ENCODE measurements around the gene AKAP12.

AKAP12 gene

DNA sequence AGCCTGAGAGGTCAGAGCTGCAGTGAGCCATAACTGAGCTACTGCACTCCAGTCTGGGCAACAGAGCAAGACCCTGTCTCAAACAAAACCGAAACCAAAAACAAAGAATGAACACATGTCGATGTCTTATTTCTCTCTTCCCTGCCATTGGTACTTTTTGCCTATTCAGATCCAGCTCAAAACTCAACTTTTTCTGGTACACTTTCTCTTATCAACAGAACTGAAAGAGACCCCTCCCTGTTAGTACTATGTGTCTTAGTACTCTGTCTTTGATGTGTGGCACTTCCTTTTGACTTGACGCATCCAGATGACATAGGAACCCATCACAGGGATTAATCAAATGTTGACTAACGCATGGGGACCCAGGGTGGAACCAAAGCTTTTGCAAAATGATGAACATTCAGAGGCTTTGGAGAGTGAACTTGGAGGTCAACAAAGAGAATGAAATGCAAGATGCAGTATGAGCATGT lies 44.8 kb downstream of the AKAP12 start:
- no peak for DNase-seq

DNA sequence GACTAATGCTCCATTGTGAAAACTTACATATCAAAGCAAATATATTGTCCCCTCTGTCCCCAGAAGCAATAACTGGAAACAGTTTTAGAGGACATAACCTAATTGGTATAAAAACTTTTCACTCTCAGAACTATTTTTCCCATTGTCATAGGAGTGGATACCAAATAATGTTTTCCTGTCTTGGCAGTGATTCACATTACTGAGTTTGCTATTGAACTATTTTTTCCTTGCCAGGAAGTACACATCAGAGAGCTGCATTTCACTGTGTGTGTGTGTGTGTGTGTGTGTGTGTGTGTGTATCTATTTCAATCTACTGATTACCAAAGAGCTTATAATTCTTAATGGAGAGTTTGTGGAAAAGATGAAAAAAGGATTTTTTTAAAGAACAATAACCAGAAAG lies 45.4 kb downstream of the AKAP12 start:
- DNase-seq: no peak

GRCh38 chr6:151286214-151286613 lies 46.4 kb downstream of the AKAP12 start:
- DNase-seq: no peak

- no peak for DNase-seq
Measured at GRCh38 chr6:151288712-151289398, 49.1 kb downstream of the AKAP12 start.

GRCh38 chr6:151289399-151290007 lies 49.7 kb downstream of the AKAP12 start:
- no peak for DNase-seq

DNA sequence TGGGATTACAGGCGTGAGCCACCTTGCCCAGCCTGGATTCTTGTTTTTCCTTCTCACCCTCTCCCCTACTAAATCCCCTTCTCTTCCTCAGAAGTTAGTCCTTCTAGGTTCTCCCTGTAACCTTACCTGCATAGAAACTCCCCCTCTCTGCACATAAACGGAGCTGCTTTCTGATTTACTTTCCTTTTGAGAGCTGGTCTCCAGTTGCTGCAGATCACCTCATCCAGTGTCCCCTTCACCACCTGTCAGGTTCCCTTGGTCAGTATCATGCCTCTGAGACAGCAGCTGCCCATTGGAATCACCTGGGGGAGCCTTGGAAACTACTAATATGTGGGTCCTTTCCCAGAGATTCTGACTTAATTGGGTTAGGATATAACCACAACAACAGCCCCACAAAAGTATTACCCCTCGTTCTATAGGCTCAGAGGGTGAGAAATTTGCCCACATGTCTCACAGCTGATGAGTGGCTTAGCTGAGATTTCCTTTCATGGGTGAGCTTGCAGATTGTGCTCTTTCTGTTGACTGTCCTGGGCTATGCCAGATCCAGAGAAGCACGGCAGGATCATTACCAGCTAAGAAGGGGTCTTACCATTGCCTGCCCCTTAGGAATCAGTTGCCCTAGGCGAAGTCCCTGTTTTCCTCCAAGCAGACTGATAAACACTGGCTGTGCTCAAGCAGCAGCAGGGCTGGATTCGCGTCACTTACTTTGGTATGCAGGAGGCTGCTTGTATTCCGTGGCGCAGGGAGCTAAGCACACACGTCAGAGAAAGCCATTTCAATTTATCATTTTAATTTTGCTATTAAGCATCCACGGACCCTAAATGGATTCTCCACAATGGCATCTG lies 51.3 kb downstream of the AKAP12 start:
- DNase-seq: no peak

DNA sequence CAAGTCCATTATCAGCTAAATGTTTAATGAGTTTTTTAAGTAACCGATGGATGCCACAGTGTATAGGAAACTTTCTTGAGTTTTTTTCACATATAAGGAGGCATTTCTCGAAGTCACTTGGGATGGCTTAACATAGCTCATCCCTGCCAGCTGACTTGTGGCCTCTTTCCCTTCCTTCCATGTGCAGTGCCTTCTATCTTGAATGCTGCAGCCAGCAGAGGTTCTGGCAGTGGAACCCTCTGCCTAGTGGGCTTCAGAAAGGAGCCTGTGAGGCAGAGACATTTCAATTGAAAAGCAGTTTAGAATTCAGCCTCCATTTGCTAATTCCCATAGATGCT lies 51.9 kb downstream of the AKAP12 start:
- DNase-seq: no peak

DNA sequence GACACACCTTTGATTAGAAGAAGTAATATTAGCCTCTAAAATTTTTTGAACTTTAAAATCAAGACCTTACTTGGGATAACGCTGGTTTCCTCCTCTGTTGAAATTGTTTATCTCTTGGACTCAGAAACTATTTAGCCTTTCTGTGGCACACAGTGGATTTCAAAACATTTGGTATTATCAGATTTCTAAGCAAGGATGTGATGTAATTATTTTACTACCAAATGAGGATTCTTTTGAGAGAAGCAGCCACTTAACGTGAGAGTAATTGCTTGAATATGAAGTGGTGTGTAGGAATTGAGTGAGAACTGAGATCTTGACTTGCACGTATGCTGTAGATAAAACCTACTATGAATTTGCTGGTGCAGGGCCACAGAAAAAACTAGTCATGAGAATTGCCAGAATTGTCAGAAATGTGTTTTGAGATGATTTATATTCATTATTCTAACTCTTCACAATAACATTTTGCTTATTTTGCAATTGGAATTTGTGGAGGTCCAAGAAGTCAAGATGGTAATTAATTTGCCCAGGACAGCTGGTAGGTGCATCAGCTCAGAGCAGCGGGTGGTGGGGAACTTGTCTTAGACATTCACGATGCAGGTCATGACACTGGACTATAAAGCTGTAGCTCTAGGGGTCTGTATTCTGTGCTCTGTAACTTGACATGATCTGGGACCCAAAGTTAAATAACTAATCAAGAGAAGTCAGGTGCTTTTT lies 53.4 kb downstream of the AKAP12 start:
- DNase-seq: no peak

- DNase-seq: no peak
Measured at GRCh38 chr6:151293688-151294016, 53.9 kb downstream of the AKAP12 start.

DNA sequence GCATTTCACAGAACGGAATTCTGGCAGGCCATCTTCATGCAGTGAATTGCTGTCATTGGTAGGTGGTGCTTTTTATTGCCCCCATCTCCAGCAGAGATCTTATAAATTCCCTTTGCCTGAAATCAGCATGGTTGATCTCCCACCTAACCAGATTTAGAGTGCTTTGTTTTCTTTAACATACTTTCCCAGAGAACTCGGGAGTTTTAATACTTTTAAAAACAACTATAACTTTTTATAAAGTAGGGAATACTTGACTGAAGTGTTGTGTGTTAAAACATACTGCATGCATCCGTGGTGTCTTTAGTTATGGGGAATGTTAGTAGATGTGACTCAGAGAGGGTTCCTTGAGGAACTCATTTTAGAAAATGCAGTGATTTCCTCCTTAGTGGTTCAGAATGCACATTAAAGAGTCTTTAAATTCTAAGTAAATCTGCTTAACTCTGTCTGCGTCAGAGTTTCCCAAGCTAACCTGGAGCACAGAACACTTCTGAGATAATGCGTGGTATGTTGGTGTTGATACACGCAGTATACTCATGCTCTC lies 54.9 kb downstream of the AKAP12 start:
- no peak for DNase-seq

DNA sequence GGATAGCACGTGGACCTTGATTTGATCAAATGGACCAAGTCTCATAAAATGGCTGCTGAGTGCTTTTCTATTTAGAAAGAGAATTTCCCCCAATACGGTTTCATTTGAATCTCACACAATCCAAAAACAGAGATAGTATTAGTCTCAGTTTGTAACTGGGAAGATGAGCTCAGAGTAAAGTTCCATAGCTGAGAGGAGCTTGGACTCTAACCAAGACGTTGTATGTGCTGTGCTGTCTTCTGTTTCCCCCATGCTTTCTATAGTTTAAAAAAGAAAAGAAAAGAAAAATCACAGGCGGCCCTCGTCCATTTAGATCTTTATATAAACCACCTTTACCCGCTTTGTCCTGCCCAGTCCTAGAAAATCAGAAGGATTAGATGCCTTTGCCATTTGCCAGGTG lies 58.1 kb downstream of the AKAP12 start:
- DNase-seq: no peak

DNA sequence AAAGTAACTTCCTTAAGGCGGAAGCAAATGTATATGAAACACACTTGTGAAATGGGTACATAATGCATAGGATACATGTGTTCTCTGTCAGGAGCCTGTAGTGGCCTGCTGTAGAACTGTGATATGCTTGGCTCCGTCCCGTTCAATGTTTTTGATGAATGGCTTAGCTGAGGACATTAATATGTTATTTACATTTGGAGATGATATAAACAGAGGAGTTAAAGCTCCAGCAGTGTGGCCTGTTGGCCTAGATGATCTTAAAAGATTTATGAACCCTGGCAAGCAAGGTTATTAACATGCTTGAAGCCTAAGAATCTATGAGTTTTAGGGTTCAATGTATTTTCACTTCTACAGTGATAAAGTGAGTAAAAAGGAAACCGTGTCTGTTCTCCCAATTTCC lies 59.2 kb downstream of the AKAP12 start:
- DNase-seq: no peak

- DNase-seq: no peak
Measured at GRCh38 chr6:151300267-151300991, 60.7 kb downstream of the AKAP12 start.

- no peak for DNase-seq
Measured at GRCh38 chr6:151301547-151301946, 61.8 kb downstream of the AKAP12 start.

GRCh38 chr6:151303231-151303630 lies 63.5 kb downstream of the AKAP12 start:
- no peak for DNase-seq

GRCh38 chr6:151306269-151306783 lies 66.6 kb downstream of the AKAP12 start:
- no peak for DNase-seq

DNA sequence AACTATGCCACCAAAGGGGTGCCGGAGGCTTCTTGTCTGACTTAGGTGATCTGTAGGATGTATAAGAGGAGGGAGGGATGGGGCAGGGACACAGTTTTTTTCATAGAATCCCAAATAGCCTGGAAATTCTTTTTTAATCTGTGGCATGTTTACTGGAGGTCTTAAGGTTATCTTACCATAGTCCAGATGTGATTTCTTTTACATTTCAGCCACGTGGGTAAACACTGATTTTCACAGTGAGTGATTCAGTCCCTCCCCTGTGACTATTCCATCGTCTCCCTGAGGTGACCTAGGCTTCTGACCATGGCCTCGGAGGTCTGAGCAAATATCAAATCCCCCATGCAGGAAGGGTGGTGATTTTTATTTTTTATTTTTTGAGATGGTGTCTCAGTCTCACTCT lies 67.7 kb downstream of the AKAP12 start:
- DNase-seq: no peak

DNA sequence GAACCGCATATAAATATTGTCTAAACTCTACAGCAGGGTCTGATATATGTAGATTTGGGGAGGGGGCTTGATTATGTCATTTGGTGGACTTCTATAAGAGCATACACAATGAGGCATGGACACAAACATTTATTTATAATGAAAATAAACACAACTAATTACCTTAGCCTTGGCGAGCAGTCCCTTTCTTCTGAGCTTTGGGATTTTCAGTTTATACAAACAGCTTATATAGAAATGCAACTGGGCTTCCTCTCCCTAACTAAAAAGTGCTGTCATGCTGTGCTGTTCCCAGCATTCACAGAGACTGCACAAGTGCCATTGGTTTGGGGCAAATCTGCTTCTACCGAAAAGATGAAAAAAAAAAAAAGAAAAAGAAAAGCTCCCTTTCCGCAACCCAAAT lies 69.9 kb downstream of the AKAP12 start:
- no peak for DNase-seq

DNA sequence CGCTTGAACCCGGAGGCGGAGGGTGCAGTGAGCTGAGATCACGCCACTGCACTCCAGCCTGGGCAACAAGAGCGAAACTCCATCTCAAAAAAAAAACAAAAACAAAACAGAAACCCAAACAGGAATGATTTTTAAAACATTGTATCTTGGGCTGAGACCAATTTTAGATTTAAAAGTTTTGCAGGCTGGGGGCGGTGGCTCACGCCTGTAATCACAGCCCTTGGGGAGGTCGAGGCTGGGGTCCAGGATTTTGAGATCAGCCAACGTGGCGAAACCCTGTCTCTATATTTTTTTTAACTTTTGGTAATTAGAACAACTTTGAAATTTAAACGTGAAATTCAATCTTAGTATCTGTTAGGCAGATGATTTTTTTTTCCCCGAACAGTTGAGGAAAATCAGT lies 70.5 kb downstream of the AKAP12 start:
- DNase-seq: no peak

GRCh38 chr6:151310852-151311767 lies 71.3 kb downstream of the AKAP12 start:
- DNase-seq: no peak

- no peak for DNase-seq
Measured at GRCh38 chr6:151313066-151313491, 73.3 kb downstream of the AKAP12 start.
